Measurements from ENCODE around the gene BANF2. TPM values are rescaled to one million over a fixed set of nuclear protein-coding genes. Genes with fewer than 3 reads are reported as not detected.
"Not testable (repeated sequence)": the region's sequence is repeated elsewhere in the genome, so short reads cannot be mapped to it uniquely, and the experiment has no call there.

The BANF2 gene
- total RNA-seq, 1 donor from 2014 or later = not detected

DNA sequence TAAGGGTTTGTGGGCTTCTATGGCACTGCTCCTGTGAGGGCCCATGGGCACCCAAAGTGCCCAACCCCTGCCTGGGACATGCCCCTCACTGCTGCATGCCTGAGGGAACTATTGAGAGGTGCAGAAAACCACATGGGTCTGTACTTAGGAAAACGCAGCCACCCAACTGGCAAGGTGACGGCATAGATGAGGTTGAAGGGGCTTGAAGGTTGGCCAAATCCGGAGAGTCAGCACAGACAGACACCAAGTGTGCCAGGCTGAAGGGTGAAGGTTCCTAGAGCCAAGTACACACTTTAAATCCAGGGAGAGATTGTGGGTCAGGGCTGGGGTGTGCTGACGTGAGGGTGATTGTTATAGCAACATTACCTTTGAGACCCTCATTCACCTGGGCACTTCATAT is 6.2 kb downstream of the BANF2 start:
- Mint-ChIP-seq H3K9me3 (ENCODE audit: low read depth) (no peaks in the 10 kb centered on the region), H3K27ac (ENCODE audit: unreplicated experiment) (no peak overlapping the region), H3K4me3 (ENCODE audit: unreplicated experiment) (no peak overlapping the region), H3K4me1 (ENCODE audit: low read depth) (peaks cover 7% of the 10 kb centered on the region), H3K36me3 (ENCODE audit: low read depth) (no peaks in the 10 kb centered on the region), H3K27me3 (ENCODE audit: low read depth) (no peaks in the 10 kb centered on the region)
- peak; percentile 29 for DNase-seq (ENCODE audit: low spot score)
- TF ChIP-seq, protein P1, sequence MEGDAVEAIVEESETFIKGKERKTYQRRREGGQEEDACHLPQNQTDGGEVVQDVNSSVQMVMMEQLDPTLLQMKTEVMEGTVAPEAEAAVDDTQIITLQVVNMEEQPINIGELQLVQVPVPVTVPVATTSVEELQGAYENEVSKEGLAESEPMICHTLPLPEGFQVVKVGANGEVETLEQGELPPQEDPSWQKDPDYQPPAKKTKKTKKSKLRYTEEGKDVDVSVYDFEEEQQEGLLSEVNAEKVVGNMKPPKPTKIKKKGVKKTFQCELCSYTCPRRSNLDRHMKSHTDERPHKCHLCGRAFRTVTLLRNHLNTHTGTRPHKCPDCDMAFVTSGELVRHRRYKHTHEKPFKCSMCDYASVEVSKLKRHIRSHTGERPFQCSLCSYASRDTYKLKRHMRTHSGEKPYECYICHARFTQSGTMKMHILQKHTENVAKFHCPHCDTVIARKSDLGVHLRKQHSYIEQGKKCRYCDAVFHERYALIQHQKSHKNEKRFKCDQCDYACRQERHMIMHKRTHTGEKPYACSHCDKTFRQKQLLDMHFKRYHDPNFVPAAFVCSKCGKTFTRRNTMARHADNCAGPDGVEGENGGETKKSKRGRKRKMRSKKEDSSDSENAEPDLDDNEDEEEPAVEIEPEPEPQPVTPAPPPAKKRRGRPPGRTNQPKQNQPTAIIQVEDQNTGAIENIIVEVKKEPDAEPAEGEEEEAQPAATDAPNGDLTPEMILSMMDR (IDR thresholded peaks at IDR 0.05) = no peak

DNA sequence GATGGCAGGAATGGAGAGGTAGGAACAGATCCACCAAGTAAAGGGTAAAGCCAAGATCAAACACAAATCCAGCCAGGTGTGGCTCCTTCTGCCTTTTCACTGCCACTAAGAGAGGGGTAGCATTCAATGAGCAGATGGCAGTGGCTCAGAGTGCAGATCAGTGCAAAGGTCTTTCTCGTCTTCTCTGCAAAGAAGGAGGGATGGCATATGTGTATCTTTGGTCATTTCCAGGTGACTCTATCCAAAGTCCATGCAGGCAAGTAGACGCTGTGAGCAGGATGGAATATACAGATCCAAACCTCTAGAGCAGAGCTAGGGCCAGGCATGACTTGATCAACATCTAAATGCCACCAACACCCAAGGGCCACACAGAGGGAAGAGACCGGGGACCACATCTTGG is 6.9 kb downstream of the BANF2 start:
- Mint-ChIP-seq H3K27me3 (ENCODE audit: low read depth) (no peaks in the 10 kb centered on the region), H3K4me3 (ENCODE audit: unreplicated experiment) (no peak overlapping the region), H3K9me3 (ENCODE audit: low read depth) (no peaks in the 10 kb centered on the region), H3K4me1 (ENCODE audit: low read depth) (peaks cover 12% of the 10 kb centered on the region), H3K27ac (ENCODE audit: unreplicated experiment) (no peak overlapping the region), H3K36me3 (ENCODE audit: low read depth) (no peaks in the 10 kb centered on the region)
- TF ChIP-seq, protein P1 (IDR thresholded peaks at IDR 0.05) = no peak
- DNase-seq (ENCODE audit: low spot score) = no peak

DNA sequence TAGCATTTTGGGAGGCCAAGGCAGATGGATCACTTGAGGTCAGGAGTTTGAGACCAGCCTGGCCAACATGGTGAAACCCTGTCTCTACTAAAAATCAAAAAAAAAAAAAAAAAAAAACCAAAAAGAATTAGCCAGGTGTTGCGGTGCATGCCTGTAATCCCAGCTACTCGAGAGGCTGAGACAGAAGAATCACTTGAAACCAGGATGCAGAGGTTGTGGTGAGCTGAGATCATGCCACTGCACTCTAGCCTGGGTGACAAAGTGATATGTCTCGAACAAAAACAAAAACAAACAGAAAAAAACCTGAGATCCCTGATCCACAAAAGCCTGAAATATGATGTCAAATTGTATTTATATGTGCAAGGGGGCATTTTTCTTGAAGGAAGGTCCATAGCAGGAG is 8.2 kb downstream of the BANF2 start:
- not testable (repeated sequence) for H3K9me3 Mint-ChIP-seq (ENCODE audit: low read depth); H3K27ac Mint-ChIP-seq (ENCODE audit: unreplicated experiment); DNase-seq (ENCODE audit: low spot score); H3K4me3 Mint-ChIP-seq (ENCODE audit: unreplicated experiment); H3K36me3 Mint-ChIP-seq (ENCODE audit: low read depth); H3K27me3 Mint-ChIP-seq (ENCODE audit: low read depth)
- peaks cover 14% of the 10 kb centered on the region for H3K4me1 Mint-ChIP-seq (ENCODE audit: low read depth)

DNA sequence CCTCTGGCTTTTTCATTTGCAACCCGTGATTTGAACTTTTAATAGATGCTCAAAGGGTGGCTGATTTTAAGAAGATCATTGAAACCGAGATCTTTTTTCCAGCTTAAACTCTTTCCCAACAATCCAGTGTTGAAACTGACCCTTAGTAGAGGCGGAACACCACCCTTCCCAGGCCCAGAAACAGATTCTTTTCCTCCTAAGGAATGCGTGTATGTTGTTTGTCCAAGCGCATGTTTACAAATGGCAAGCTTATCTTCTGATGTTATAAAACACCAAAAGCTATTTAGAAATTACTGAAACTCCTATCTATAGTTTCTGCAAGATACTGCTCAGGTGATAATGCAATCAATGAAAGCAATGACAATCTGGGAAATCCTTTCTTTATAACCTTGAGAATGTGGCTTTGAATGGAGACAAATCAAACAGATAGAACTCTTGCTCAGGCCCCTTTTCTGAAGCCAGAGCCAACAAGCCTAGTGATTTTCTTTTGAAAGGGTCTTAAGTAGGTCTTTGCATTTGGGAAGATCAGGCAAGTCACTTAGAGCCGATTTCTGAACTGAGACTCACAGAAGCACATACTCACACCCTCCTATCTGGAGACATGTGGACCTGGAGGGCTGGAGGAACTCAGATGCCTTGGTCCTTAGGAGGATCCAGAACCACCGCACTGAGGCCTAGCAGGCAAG is 9.1 kb downstream of the BANF2 start:
- peak; percentile 43 for DNase-seq (ENCODE audit: low spot score)
- no peaks in the 10 kb centered on the region for H3K36me3 Mint-ChIP-seq (ENCODE audit: low read depth)

GRCh38 chr20:17709361-17710293 is 9.9 kb downstream of the BANF2 start:
- H3K27ac Mint-ChIP-seq (ENCODE audit: unreplicated experiment) = no peak overlapping the region
- peaks cover 25% of the 10 kb centered on the region for H3K4me1 Mint-ChIP-seq (ENCODE audit: low read depth)
- no peaks in the 10 kb centered on the region for H3K9me3 Mint-ChIP-seq (ENCODE audit: low read depth)
- no peaks in the 10 kb centered on the region for H3K27me3 Mint-ChIP-seq (ENCODE audit: low read depth)
- TF ChIP-seq, protein P1 (IDR thresholded peaks at IDR 0.05) = no peak
- peak; percentile 63 for DNase-seq (ENCODE audit: low spot score)
- no peak overlapping the region for H3K4me3 Mint-ChIP-seq (ENCODE audit: unreplicated experiment)
- H3K36me3 Mint-ChIP-seq (ENCODE audit: low read depth) = no peaks in the 10 kb centered on the region

More for the DNA sequence above, 9.1 kb downstream of the BANF2 start:
- no peak overlapping the region for H3K4me3 Mint-ChIP-seq (ENCODE audit: unreplicated experiment)
- peaks cover 18% of the 10 kb centered on the region for H3K4me1 Mint-ChIP-seq (ENCODE audit: low read depth)
- TF ChIP-seq, protein P1 (IDR thresholded peaks at IDR 0.05) = no peak
- no peak overlapping the region for H3K27ac Mint-ChIP-seq (ENCODE audit: unreplicated experiment)
- no peaks in the 10 kb centered on the region for H3K9me3 Mint-ChIP-seq (ENCODE audit: low read depth)
- no peaks in the 10 kb centered on the region for H3K27me3 Mint-ChIP-seq (ENCODE audit: low read depth)
